SK-N-MC (cell line): Measurements from ENCODE around the gene DUSP16.

Experiments used
- EZH2 ChIP-seq: fragments of 200-600 bp; sonication (generic); IDR thresholded peaks from one replicate; pipeline ENCODE4 v1.6.1; 2017; ENCODE audit warnings: antibody characterized with exemption
- POLR2AphosphoS5 ChIP-seq: IDR thresholded peaks from 2 replicates; pipeline ENCODE4 v1.6.1; 2012; ENCODE audit warnings: mild to moderate bottlenecking, low read depth, low read length, borderline replicate concordance

GRCh38 chr12:12436831-12437345, 125.8 kb downstream of the DUSP16 start:
- no peak for TF ChIP-seq POLR2AphosphoS5
- TF ChIP-seq EZH2, result no peak
